ENCODE measurements around the gene NIPSNAP3A.

Gene NIPSNAP3A

DNA sequence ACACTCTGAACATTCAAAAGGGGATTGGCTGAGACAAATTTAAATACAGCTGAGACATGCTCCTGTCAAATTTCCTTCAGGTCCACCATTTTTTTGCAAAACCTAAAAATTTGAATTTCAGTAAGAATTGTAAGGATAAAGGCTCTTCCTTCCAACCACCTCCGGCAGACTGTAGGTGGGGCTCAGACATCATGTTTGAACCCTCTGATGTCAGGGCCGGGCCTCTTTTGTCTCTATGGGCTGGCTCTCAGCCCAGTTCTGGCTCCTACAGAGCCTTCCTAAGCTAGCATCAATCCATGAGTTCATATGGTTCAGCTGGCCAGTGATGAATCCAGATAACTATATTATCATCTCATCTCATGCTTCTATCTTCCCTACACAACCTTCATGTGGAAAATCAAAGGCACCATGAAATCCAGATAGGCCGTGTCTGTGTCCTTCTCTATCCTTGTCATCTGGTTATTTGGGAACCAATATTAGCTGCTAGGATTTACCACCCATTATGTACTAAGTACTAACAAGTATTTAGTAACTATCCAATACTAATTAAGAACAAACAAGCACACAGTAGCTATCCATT is 60.6 kb downstream of the NIPSNAP3A start:
- DNase-seq (ENCODE audit: low read depth in 2 of 2), result no peak
